Measurements from ENCODE around the gene HIF1A.

GRCh38 chr14:61683108-61683507 is 12.2 kb upstream of the HIF1A start:
- TF ChIP-seq CTCF (IDR thresholded peaks at IDR 0.05) (no peak), POLR2A (IDR thresholded peaks at IDR 0.05) (no peak)
